ENCODE data around the gene MSRB1.
A peak's percentile ranks its signal among the peaks of the same experiment; 100 is the strongest.

The MSRB1 gene

GRCh38 chr16:1977875-1978268 lies 34.9 kb upstream of the MSRB1 start:
- Histone ChIP-seq H3K4me1 (ENCODE audit: control insufficient read depth, insufficient read depth, low read length) (peaks cover 17% of the 10 kb centered on the region), H3K4me3 (ENCODE audit: low read depth, low read length) (no peak overlapping the region), H3K9ac (ENCODE audit: low read depth, low read length) (no peak overlapping the region), H3K36me3 (ENCODE audit: control insufficient read depth, insufficient read depth, low read length) (peaks cover 41% of the 10 kb centered on the region), H3K9me3 (ENCODE audit: control insufficient read depth, insufficient read depth, low read length) (no peaks in the 10 kb centered on the region), H3K27ac (ENCODE audit: low read depth, low read length) (no peak overlapping the region), H3K27me3 (ENCODE audit: control insufficient read depth, insufficient read depth, low read length) (peaks cover 36% of the 10 kb centered on the region)

- H3K4me3 ChIP-seq (ENCODE audit: low read depth, low read length) = no peak overlapping the region
- H3K9me3 ChIP-seq (ENCODE audit: control insufficient read depth, insufficient read depth, low read length) = no peaks in the 10 kb centered on the region
- peaks cover 30% of the 10 kb centered on the region for H3K27me3 ChIP-seq (ENCODE audit: control insufficient read depth, insufficient read depth, low read length)
- H3K27ac ChIP-seq (ENCODE audit: low read depth, low read length) = no peak overlapping the region
- no peak overlapping the region for H3K9ac ChIP-seq (ENCODE audit: low read depth, low read length)
- H3K36me3 ChIP-seq (ENCODE audit: control insufficient read depth, insufficient read depth, low read length) = peaks cover 41% of the 10 kb centered on the region
- H3K4me1 ChIP-seq (ENCODE audit: control insufficient read depth, insufficient read depth, low read length) = peaks cover 17% of the 10 kb centered on the region
Observed at GRCh38 chr16:1976951-1977874, 34.2 kb upstream of the MSRB1 start.

- H3K9me3 ChIP-seq (ENCODE audit: control insufficient read depth, insufficient read depth, low read length) = no peaks in the 10 kb centered on the region
- no peak overlapping the region for H3K27ac ChIP-seq (ENCODE audit: low read depth, low read length)
- H3K4me3 ChIP-seq (ENCODE audit: low read depth, low read length) = no peak overlapping the region
- peaks cover 9% of the 10 kb centered on the region; the same call in 1 of the 2 replicates for H3K4me1 ChIP-seq (ENCODE audit: control insufficient read depth, insufficient read depth, low read length)
- peaks cover 19% of the 10 kb centered on the region for H3K27me3 ChIP-seq (ENCODE audit: control insufficient read depth, insufficient read depth, low read length)
- H3K9ac ChIP-seq (ENCODE audit: low read depth, low read length) = no peak overlapping the region
- peaks cover 41% of the 10 kb centered on the region for H3K36me3 ChIP-seq (ENCODE audit: control insufficient read depth, insufficient read depth, low read length)
Observed at GRCh38 chr16:1976216-1976520, 33.2 kb upstream of the MSRB1 start.

- Histone ChIP-seq H3K9me3 (ENCODE audit: control insufficient read depth, insufficient read depth, low read length) (no peaks in the 10 kb centered on the region), H3K36me3 (ENCODE audit: control insufficient read depth, insufficient read depth, low read length) (peaks cover 41% of the 10 kb centered on the region), H3K4me1 (ENCODE audit: control insufficient read depth, insufficient read depth, low read length) (peaks cover 9% of the 10 kb centered on the region; the same call in 1 of the 2 replicates), H3K4me3 (ENCODE audit: low read depth, low read length) (no peak overlapping the region), H3K27ac (ENCODE audit: low read depth, low read length) (no peak overlapping the region), H3K9ac (ENCODE audit: low read depth, low read length) (no peak overlapping the region), H3K27me3 (ENCODE audit: control insufficient read depth, insufficient read depth, low read length) (peaks cover 14% of the 10 kb centered on the region)
Observed at GRCh38 chr16:1975432-1976215, 32.6 kb upstream of the MSRB1 start.

GRCh38 chr16:1974157-1975070 lies 31.4 kb upstream of the MSRB1 start:
- Histone ChIP-seq H3K9ac (ENCODE audit: low read depth, low read length) (no peak overlapping the region), H3K9me3 (ENCODE audit: control insufficient read depth, insufficient read depth, low read length) (no peaks in the 10 kb centered on the region), H3K27me3 (ENCODE audit: control insufficient read depth, insufficient read depth, low read length) (peaks cover 2% of the 10 kb centered on the region; the same call in 1 of the 2 replicates), H3K36me3 (ENCODE audit: control insufficient read depth, insufficient read depth, low read length) (peaks cover 41% of the 10 kb centered on the region), H3K4me3 (ENCODE audit: low read depth, low read length) (no peak overlapping the region), H3K4me1 (ENCODE audit: control insufficient read depth, insufficient read depth, low read length) (peaks cover 4% of the 10 kb centered on the region; the same call in 1 of the 2 replicates), H3K27ac (ENCODE audit: low read depth, low read length) (no peak overlapping the region)

GRCh38 chr16:1973461-1974156 lies 30.6 kb upstream of the MSRB1 start:
- Histone ChIP-seq H3K9me3 (ENCODE audit: control insufficient read depth, insufficient read depth, low read length) (no peaks in the 10 kb centered on the region), H3K9ac (ENCODE audit: low read depth, low read length) (no peak overlapping the region), H3K27ac (ENCODE audit: low read depth, low read length) (no peak overlapping the region), H3K4me3 (ENCODE audit: low read depth, low read length) (no peak overlapping the region), H3K4me1 (ENCODE audit: control insufficient read depth, insufficient read depth, low read length) (peaks cover 4% of the 10 kb centered on the region; the same call in 1 of the 2 replicates), H3K36me3 (ENCODE audit: control insufficient read depth, insufficient read depth, low read length) (peaks cover 41% of the 10 kb centered on the region), H3K27me3 (ENCODE audit: control insufficient read depth, insufficient read depth, low read length) (no peaks in the 10 kb centered on the region)

- H3K36me3 ChIP-seq (ENCODE audit: control insufficient read depth, insufficient read depth, low read length) = peaks cover 32% of the 10 kb centered on the region
- no peaks in the 10 kb centered on the region for H3K9me3 ChIP-seq (ENCODE audit: control insufficient read depth, insufficient read depth, low read length)
- no peaks in the 10 kb centered on the region for H3K27me3 ChIP-seq (ENCODE audit: control insufficient read depth, insufficient read depth, low read length)
- no peak overlapping the region for H3K27ac ChIP-seq (ENCODE audit: low read depth, low read length)
- H3K4me1 ChIP-seq (ENCODE audit: control insufficient read depth, insufficient read depth, low read length) = peaks cover 4% of the 10 kb centered on the region; the same call in 1 of the 2 replicates
- peak overlapping the region; percentile 84 for H3K4me3 ChIP-seq (ENCODE audit: low read depth, low read length)
- H3K9ac ChIP-seq (ENCODE audit: low read depth, low read length) = peak overlapping the region; percentile 64; the same call in 1 of the 2 replicates
Observed at GRCh38 chr16:1972490-1972877, 29.5 kb upstream of the MSRB1 start.

- Histone ChIP-seq H3K27ac (ENCODE audit: low read depth, low read length) (peak within 1 kb of the TSS; percentile 86), H3K4me1 (ENCODE audit: control insufficient read depth, insufficient read depth, low read length) (peaks cover 4% of the 10 kb centered on the region; the same call in 1 of the 2 replicates), H3K27me3 (ENCODE audit: control insufficient read depth, insufficient read depth, low read length) (no peaks in the 10 kb centered on the region), H3K9me3 (ENCODE audit: control insufficient read depth, insufficient read depth, low read length) (no peaks in the 10 kb centered on the region), H3K9ac (ENCODE audit: low read depth, low read length) (peak within 1 kb of the TSS; percentile 64), H3K4me3 (ENCODE audit: low read depth, low read length) (peak within 1 kb of the TSS; percentile 84), H3K36me3 (ENCODE audit: control insufficient read depth, insufficient read depth, low read length) (peaks cover 28% of the 10 kb centered on the region)
Observed at GRCh38 chr16:1971796-1972489, 28.9 kb upstream of the MSRB1 start, which contains the start of gene TBL3. Gene TBL3 (plus strand): TSS chr16:1972053. CDS start chr16:1972165, 112 bp downstream.

- peaks cover 4% of the 10 kb centered on the region; the same call in 1 of the 2 replicates for H3K4me1 ChIP-seq (ENCODE audit: control insufficient read depth, insufficient read depth, low read length)
- no peak overlapping the region for H3K9ac ChIP-seq (ENCODE audit: low read depth, low read length)
- H3K27ac ChIP-seq (ENCODE audit: low read depth, low read length) = no peak overlapping the region
- peaks cover 9% of the 10 kb centered on the region for H3K36me3 ChIP-seq (ENCODE audit: control insufficient read depth, insufficient read depth, low read length)
- no peaks in the 10 kb centered on the region for H3K9me3 ChIP-seq (ENCODE audit: control insufficient read depth, insufficient read depth, low read length)
- H3K27me3 ChIP-seq (ENCODE audit: control insufficient read depth, insufficient read depth, low read length) = no peaks in the 10 kb centered on the region
- no peak overlapping the region for H3K4me3 ChIP-seq (ENCODE audit: low read depth, low read length)
Observed at GRCh38 chr16:1968146-1968953, 25.4 kb upstream of the MSRB1 start.

Measured in HUES48 (cell line).